A549 (cell line): ENCODE measurements around the gene PDGFA. TPM values are rescaled to one million over a fixed set of nuclear protein-coding genes. Genes with fewer than 3 reads are reported as not detected.

ENCODE experiments used
- ATAC-seq, 2 experiments: fragments of 200-7000 bp in 1 of 2; fragments of >200 bp in 1 of 2; cut with Nextera tagmentation in 1 of 2; cut with Tn5 transposase in 1 of 2; 3 replicates each; pipeline versions ENCODE4 v1.8.0 to v1.9.1; 2018 to 2020; ENCODE audit warnings: mild to moderate bottlenecking in 1 of 2, moderate library complexity in 1 of 2
- CTCF ChIA-PET: fragments of 300-600 bp; sonication (Branson Sonifier 250); formaldehyde crosslinking; extraction: SDS; loops from one replicate; lab custom pipeline; 2021; ENCODE audit warnings: antibody characterized with exemption, inconsistent platforms; lab: Yijun Ruan, JAX
- POLR2A ChIA-PET: fragments of 350-600 bp; formaldehyde crosslinking; extraction: SDS; loops from one replicate; lab custom pipeline; 2021; ENCODE audit warnings: antibody characterized with exemption, inconsistent platforms; lab: Yijun Ruan, JAX
- DNase-seq, 2 experiments: peaks; one replicate each; pipeline versions ENCODE4 v3.0.0 to v3.0.0-alpha.2; 2011 to 2016; ENCODE audit warnings: low read depth in 1 of 2, low spot score in 1 of 2
- FAIRE-seq: peaks from 2 replicates; lab custom pipeline; 2011; peaks lifted over from hg19 to GRCh38; lab: Jason Lieb, UNC
- H3K27ac ChIP-seq, 2 experiments: fragments of >200 bp; sonication (Bioruptor Twin); formaldehyde crosslinking; 3 replicates each; pipeline ENCODE4 v1.5.1; 2016 to 2017
- H3K4me1 ChIP-seq: fragments of >200 bp; sonication (Bioruptor Twin); formaldehyde crosslinking; 3 replicates; pipeline ENCODE4 v1.6.1; 2016
- H3K4me2 ChIP-seq: fragments of >200 bp; sonication (Bioruptor Twin); formaldehyde crosslinking; 3 replicates; pipeline ENCODE4 v1.6.1; 2016
- H3K4me3 ChIP-seq: fragments of >200 bp; sonication (Bioruptor Twin); formaldehyde crosslinking; 3 replicates; pipeline ENCODE4 v1.5.1; 2016
- H3K9me3 ChIP-seq: fragments of >200 bp; sonication (Bioruptor Twin); formaldehyde crosslinking; 3 replicates; pipeline ENCODE4 v1.6.1; 2016
- BCL3 ChIP-seq: fragments of >200 bp; sonication (Bioruptor Twin); formaldehyde crosslinking; IDR thresholded peaks from 3 replicates; pipeline ENCODE4 v1.6.1; 2016
- BHLHE40 ChIP-seq: IDR thresholded peaks from 2 replicates; pipeline ENCODE4 v1.6.1; 2012; ENCODE audit warnings: low read depth, low read length, inconsistent platforms
- CBX2 ChIP-seq: fragments of 200-600 bp; sonication (generic); IDR thresholded peaks from 2 replicates; pipeline ENCODE4 v1.6.1; 2016; ENCODE audit warnings: low read depth, mild to moderate bottlenecking, borderline replicate concordance
- CEBPB ChIP-seq, 2 experiments: fragments of >200 bp in 1 of 2; sonication (Bioruptor Twin) in 1 of 2; formaldehyde crosslinking in 1 of 2; IDR thresholded peaks; 2 replicates each; pipeline ENCODE4 v1.6.1; 2012 to 2016
- CHD2 ChIP-seq: fragments of 150-350 bp; IDR thresholded peaks from 2 replicates; pipeline ENCODE4 v1.6.1; 2014; ENCODE audit warnings: low read length; ENCODE audit not compliant: partially characterized antibody
- EHF ChIP-seq: fragments of 250-450 bp; sonication (Bioruptor Pico); IDR thresholded peaks from 2 replicates; pipeline ENCODE4 v1.5.0; 2020; ENCODE audit warnings: mild to moderate bottlenecking
- ESRRA ChIP-seq: fragments of 150-350 bp; IDR thresholded peaks from 2 replicates; pipeline ENCODE4 v1.6.1; 2014; ENCODE audit warnings: mild to moderate bottlenecking, low read length, borderline replicate concordance
- FOSL2 ChIP-seq, 2 experiments: fragments of 450-650 bp in 1 of 2; fragments of >200 bp in 1 of 2; sonication (Bioruptor Twin) in 1 of 2; formaldehyde crosslinking; IDR thresholded peaks; 2 replicates each; pipeline versions ENCODE4 v1.5.0 to v1.6.1; 2016 to 2020; ENCODE audit warnings: mild to moderate bottlenecking in 1 of 2, moderate library complexity in 1 of 2
- FOXS1 ChIP-seq: fragments of 250-450 bp; sonication (Bioruptor Pico); IDR thresholded peaks from 2 replicates; pipeline ENCODE4 v1.5.0; 2020; ENCODE audit warnings: mild to moderate bottlenecking, moderate library complexity
- GATA3 ChIP-seq: IDR thresholded peaks from 2 replicates; pipeline ENCODE4 v1.6.1; 2012; ENCODE audit warnings: borderline replicate concordance
- HDAC2 ChIP-seq: fragments of 200-600 bp; sonication (generic); IDR thresholded peaks from 2 replicates; pipeline ENCODE4 v1.6.1; 2016
- HOXA7 ChIP-seq: fragments of 250-450 bp; sonication (Bioruptor Pico); IDR thresholded peaks from 2 replicates; pipeline ENCODE4 v1.5.0; 2020; ENCODE audit warnings: mild to moderate bottlenecking, moderate library complexity
- HOXB5 ChIP-seq: fragments of 250-450 bp; sonication (Bioruptor Pico); IDR thresholded peaks from 2 replicates; pipeline ENCODE4 v1.5.0; 2020; ENCODE audit warnings: mild to moderate bottlenecking, moderate library complexity
- JUN ChIP-seq, 2 experiments: fragments of >200 bp; sonication (Bioruptor Twin); formaldehyde crosslinking; IDR thresholded peaks; 2 replicates in 1 of 2; 3 replicates in 1 of 2; pipeline ENCODE4 v1.6.1; 2016 to 2017
- KDM1A ChIP-seq: fragments of 200-600 bp; sonication (generic); IDR thresholded peaks from 2 replicates; pipeline ENCODE4 v1.6.1; 2016; ENCODE audit warnings: low read depth, mild to moderate bottlenecking
- MAFK ChIP-seq: fragments of 450-650 bp; IDR thresholded peaks from 2 replicates; pipeline ENCODE4 v1.6.1; 2014; ENCODE audit not compliant: partially characterized antibody
- MAZ ChIP-seq: fragments of 150-350 bp; IDR thresholded peaks from 2 replicates; pipeline ENCODE4 v1.6.1; 2014; ENCODE audit warnings: antibody characterized with exemption, low read depth, low read length, borderline replicate concordance
- NPAS2 ChIP-seq: fragments of 250-450 bp; sonication (Bioruptor Pico); IDR thresholded peaks from 2 replicates; pipeline ENCODE4 v1.8.0; 2022; ENCODE audit warnings: mild to moderate bottlenecking, moderate library complexity, borderline replicate concordance
- PHF8 ChIP-seq: fragments of 200-600 bp; sonication (generic); IDR thresholded peaks from 2 replicates; pipeline ENCODE4 v1.6.1; 2016; ENCODE audit warnings: low read depth, mild to moderate bottlenecking, antibody characterized with exemption, moderate library complexity, borderline replicate concordance
- POLR2AphosphoS2 ChIP-seq: conservative IDR thresholded peaks from 2 replicates; pipeline ENCODE4 v1.6.1; 2012; ENCODE audit warnings: low read length, improper control_type of control experiment, inconsistent platforms
- RFX5 ChIP-seq: fragments of 450-650 bp; IDR thresholded peaks from 2 replicates; pipeline ENCODE4 v1.7.1; 2014; ENCODE audit warnings: antibody characterized with exemption, mild to moderate bottlenecking, moderate library complexity
- SREBF2 ChIP-seq: fragments of 450-650 bp; IDR thresholded peaks from 2 replicates; pipeline ENCODE4 v1.6.1; 2014; ENCODE audit warnings: mild to moderate bottlenecking, moderate library complexity
- WGBS: methylation state at CpG from one replicate; pipeline ENCODE4 v1.1.6; 2017; ENCODE audit errors: missing lambda C conversion rate; 5-methylcytosine and 5-hydroxymethylcytosine counted together
- polyA plus RNA-seq, 4 experiments: library from polyadenylated mRNA; depleted of rRNA in 3 of 4; stranded (reverse); fragments of >200 nt; fragmentation: RNase III in 1 of 4; extraction: RNeasy Plus Mini Kit Qiagen cat#74134 plus additional on column Dnase treatment in 1 of 4; gene quantifications; 2 replicates in 3 of 4; 3 replicates in 1 of 4; pipeline ENCODE4 v1.2.3, GENCODE V29; 2011 to 2017
- TF ChIP-seq, protein P1 (sequence below): IDR thresholded peaks from 2 replicates; pipeline ENCODE4 v1.6.1; 2012; ENCODE audit warnings: low read depth, borderline replicate concordance
- TF ChIP-seq, protein P2 (sequence below): fragments of 450-650 bp; IDR thresholded peaks from 2 replicates; pipeline ENCODE4 v1.6.1; 2014; ENCODE audit warnings: antibody characterized with exemption
- TF ChIP-seq, protein P3 (sequence below): fragments of 200-600 bp; sonication (generic); IDR thresholded peaks from 2 replicates; pipeline ENCODE4 v1.6.1; 2016; ENCODE audit warnings: antibody characterized with exemption, mild to moderate bottlenecking, moderate library complexity

Gene PDGFA
- polyA plus RNA-seq, 2 of the 4 experiments (the other 2 are of a cell fraction) = 12.8 to 14.9 TPM

- no peak overlapping the region for H3K4me3 ChIP-seq
- DNase-seq (no peak), ATAC-seq (no peak), FAIRE-seq (no peak)
- ChIA-PET CTCF (interaction anchor here (0.6 to 2.4 kb wide), 3 partner anchors 9 to 194 kb away, joined by 3 to 9 read pairs (median 3); no protein-coding TSS in a partner anchor), POLR2A (interaction anchor here (0.5 kb wide), 1 partner anchor 334 kb away, joined by 6 read pairs; no protein-coding TSS in a partner anchor)
- TF ChIP-seq ESRRA (no peak), RFX5 (no peak), MAZ (no peak), FOSL2 (IDR thresholded peaks at IDR 0.05) (no peak), FOSL2 (CRISPR knock-in tag; IDR thresholded peaks at IDR 0.05) (no peak), HOXB5 (no peak), BHLHE40 (no peak), EHF (CRISPR knock-in tag) (no peak), PHF8 (no peak), BCL3 (no peak), SREBF2 (no peak)
- no peak overlapping the region for H3K4me2 ChIP-seq
- peaks cover 24% of the 10 kb centered on the region for H3K4me1 ChIP-seq
- 86% methylated on average over 12 of the region's 12 CpGs for WGBS
- H3K27ac ChIP-seq = peak overlapping the region in 1 of 2 experiments; percentile 34; a peak in 3 of 6 replicates
- peaks cover 6% of the 10 kb centered on the region; the same call in 2 of the 3 replicates for H3K9me3 ChIP-seq
These were observed 6.1 kb upstream of the PDGFA start for GRCh38 chr7:525740-526139.

- Histone ChIP-seq H3K4me2 (no peak overlapping the region), H3K4me3 (no peak overlapping the region), H3K27ac (no peak overlapping the region), H3K4me1 (peaks cover 30% of the 10 kb centered on the region), H3K9me3 (peaks cover 6% of the 10 kb centered on the region; the same call in 2 of the 3 replicates)
- ChIA-PET CTCF (interaction anchor here (2.4 kb wide), 1 partner anchor 10 kb away, joined by 9 read pairs; no protein-coding TSS in a partner anchor), POLR2A (interaction anchor here (1.0 kb wide), 1 partner anchor 13 kb away, joined by 4 read pairs; no protein-coding TSS in a partner anchor)
- TF ChIP-seq CHD2 = no peak
- no peak for TF ChIP-seq EHF (CRISPR knock-in tag)
- TF ChIP-seq, protein P1, sequence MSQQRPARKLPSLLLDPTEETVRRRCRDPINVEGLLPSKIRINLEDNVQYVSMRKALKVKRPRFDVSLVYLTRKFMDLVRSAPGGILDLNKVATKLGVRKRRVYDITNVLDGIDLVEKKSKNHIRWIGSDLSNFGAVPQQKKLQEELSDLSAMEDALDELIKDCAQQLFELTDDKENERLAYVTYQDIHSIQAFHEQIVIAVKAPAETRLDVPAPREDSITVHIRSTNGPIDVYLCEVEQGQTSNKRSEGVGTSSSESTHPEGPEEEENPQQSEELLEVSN = no peak
- TF ChIP-seq HOXA7 (CRISPR knock-in tag) = no peak
- TF ChIP-seq MAZ = no peak
- TF ChIP-seq, protein P2, sequence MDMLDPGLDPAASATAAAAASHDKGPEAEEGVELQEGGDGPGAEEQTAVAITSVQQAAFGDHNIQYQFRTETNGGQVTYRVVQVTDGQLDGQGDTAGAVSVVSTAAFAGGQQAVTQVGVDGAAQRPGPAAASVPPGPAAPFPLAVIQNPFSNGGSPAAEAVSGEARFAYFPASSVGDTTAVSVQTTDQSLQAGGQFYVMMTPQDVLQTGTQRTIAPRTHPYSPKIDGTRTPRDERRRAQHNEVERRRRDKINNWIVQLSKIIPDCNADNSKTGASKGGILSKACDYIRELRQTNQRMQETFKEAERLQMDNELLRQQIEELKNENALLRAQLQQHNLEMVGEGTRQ = no peak
- TF ChIP-seq, protein P3, sequence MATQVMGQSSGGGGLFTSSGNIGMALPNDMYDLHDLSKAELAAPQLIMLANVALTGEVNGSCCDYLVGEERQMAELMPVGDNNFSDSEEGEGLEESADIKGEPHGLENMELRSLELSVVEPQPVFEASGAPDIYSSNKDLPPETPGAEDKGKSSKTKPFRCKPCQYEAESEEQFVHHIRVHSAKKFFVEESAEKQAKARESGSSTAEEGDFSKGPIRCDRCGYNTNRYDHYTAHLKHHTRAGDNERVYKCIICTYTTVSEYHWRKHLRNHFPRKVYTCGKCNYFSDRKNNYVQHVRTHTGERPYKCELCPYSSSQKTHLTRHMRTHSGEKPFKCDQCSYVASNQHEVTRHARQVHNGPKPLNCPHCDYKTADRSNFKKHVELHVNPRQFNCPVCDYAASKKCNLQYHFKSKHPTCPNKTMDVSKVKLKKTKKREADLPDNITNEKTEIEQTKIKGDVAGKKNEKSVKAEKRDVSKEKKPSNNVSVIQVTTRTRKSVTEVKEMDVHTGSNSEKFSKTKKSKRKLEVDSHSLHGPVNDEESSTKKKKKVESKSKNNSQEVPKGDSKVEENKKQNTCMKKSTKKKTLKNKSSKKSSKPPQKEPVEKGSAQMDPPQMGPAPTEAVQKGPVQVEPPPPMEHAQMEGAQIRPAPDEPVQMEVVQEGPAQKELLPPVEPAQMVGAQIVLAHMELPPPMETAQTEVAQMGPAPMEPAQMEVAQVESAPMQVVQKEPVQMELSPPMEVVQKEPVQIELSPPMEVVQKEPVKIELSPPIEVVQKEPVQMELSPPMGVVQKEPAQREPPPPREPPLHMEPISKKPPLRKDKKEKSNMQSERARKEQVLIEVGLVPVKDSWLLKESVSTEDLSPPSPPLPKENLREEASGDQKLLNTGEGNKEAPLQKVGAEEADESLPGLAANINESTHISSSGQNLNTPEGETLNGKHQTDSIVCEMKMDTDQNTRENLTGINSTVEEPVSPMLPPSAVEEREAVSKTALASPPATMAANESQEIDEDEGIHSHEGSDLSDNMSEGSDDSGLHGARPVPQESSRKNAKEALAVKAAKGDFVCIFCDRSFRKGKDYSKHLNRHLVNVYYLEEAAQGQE = no peak
- no peak for TF ChIP-seq GATA3
- TF ChIP-seq HDAC2 = no peak
- no peak for TF ChIP-seq BHLHE40
- TF ChIP-seq CBX2 = no peak
- TF ChIP-seq MAFK = no peak
- TF ChIP-seq CEBPB (IDR thresholded peaks at IDR 0.05) = no peak
- no peak for TF ChIP-seq POLR2AphosphoS2
- no peak for TF ChIP-seq NPAS2 (CRISPR knock-in tag)
- TF ChIP-seq FOXS1 = no peak
- no peak for TF ChIP-seq JUN (IDR thresholded peaks at IDR 0.05)
- no peak for TF ChIP-seq KDM1A
- DNase-seq = no peak
- WGBS = 96% methylated on average over 9 of the region's 9 CpGs
- no peak for FAIRE-seq
- ATAC-seq = no peak
These were observed 5.2 kb upstream of the PDGFA start for GRCh38 chr7:524800-525199.
